ENCODE results near the gene HOXA10.

Gene HOXA10

DNA sequence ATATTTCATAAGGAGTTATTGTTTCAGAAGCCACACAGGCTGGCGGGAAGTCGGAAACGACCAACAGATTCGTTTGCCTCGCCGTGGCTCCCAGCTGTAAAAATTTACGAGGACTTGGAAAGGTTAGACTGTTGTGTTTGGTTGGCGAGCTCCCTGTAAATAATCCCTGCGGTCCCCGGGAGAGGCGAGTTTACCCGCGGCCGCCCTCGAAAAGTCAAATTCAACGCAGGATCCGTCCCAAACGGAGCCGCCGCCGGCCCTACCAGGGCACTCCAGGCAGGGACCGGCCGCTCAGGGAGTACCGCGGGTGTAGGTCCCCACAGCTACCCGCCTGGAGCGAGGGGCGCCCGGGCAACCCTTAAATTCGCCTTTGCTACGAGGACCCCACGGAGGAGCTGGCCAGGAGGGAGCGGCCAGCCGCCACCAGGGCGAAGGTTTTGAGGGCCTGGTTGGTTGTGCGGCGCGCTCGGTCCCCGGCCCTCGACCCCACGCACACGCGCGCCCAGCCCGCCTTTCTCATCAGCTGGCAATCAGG lies 8.1 kb downstream of the HOXA10 start:
- no peak overlapping the region for H3K4me3 ChIP-seq (replicated peaks; ENCODE audit: low read depth, low read length)
- TF ChIP-seq, protein P1, sequence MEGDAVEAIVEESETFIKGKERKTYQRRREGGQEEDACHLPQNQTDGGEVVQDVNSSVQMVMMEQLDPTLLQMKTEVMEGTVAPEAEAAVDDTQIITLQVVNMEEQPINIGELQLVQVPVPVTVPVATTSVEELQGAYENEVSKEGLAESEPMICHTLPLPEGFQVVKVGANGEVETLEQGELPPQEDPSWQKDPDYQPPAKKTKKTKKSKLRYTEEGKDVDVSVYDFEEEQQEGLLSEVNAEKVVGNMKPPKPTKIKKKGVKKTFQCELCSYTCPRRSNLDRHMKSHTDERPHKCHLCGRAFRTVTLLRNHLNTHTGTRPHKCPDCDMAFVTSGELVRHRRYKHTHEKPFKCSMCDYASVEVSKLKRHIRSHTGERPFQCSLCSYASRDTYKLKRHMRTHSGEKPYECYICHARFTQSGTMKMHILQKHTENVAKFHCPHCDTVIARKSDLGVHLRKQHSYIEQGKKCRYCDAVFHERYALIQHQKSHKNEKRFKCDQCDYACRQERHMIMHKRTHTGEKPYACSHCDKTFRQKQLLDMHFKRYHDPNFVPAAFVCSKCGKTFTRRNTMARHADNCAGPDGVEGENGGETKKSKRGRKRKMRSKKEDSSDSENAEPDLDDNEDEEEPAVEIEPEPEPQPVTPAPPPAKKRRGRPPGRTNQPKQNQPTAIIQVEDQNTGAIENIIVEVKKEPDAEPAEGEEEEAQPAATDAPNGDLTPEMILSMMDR (IDR thresholded peaks at IDR 0.05; ENCODE audit: low read length, missing control alignments), result no peak
- no peak for DNase-seq (ENCODE audit: low read depth)

DNA sequence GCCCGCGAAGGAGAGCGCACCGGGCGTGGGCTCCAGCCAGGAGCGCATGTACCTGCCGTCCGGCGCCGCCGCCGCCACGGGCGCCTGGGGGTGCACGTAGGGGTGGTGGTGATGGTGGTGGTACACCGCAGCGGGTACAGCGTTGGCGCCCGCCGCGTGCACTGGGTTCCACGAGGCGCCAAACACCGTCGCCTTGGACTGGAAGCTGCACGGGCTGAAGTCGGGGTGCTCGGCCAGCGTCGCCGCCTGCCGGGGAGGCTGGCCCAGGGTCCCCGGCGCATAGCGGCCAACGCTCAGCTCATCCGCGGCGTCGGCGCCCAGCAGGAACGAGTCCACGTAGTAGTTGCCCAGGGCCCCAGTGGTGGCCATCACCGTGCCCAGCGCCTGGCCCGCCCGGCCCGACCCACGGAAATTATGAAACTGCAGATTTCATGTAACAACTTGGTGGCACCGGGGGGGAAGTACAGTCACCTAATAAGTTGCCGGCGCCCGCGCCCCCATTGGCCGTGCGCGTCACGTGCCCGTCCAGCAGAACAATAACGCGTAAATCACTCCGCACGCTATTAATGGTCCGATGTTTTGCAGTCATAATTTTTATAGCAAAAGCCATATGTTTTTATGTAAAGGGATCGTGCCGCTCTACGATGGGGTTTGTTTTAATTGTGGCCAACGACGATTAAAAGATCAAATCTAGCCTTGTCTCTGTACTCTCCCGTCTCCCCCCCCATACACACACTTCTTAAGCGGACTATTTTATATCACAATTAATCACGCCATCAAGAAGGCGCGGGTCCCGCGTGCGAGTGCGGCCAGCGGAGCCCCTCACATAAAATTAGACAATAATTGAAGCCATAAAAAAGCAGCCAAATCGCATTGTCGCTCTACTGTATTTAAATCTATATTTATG lies 8.8 kb downstream of the HOXA10 start, which contains the start of gene HOXA9:
HOXA9 (minus strand) TSS at position 449 of the 907 bp plus-strand sequence; CDS start at position 369, 80 bp downstream.
- H3K4me3 ChIP-seq (replicated peaks; ENCODE audit: low read depth, low read length), result no peak within 1 kb of the TSS
- TF ChIP-seq, protein P1 (IDR thresholded peaks at IDR 0.05; ENCODE audit: low read length, missing control alignments), result no peak
- no peak for DNase-seq (ENCODE audit: low read depth)

DNA sequence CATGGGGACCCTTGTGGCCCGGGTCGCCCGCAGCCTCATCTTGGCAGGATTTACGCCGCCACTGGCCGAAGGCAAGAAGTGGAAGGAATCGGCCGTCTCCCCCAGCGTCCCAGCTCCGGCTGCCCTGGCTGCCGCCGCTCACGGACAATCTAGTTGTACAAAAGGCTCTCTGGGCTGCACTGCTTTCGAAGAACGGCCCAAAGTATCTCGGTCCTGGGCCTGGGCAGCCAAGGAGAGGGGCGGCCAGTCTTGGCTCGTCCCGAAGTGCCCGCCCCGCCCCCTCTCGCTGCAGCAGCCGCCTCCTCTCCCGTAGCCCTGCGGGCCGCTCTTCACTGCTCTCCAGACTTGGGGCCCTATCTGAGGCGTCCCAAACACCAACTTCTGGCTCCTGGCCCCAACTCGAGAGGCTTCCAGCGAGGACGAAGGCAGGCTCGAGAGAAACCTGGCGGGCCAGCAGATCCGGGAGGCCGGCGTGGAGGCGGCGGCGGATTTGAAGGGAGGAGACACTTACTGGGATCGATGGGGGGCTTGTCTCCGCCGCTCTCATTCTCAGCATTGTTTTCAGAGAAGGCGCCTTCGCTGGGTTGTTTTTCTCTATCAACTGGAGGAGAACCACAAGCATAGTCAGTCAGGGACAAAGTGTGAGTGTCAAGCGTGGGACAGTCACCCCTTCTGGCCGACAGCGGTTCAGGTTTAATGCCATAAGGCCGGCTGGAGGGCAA lies 9.6 kb downstream of the HOXA10 start:
- DNase-seq (ENCODE audit: low read depth), result no peak
- TF ChIP-seq, protein P1 (IDR thresholded peaks at IDR 0.05; ENCODE audit: low read length, missing control alignments), result no peak
- no peak overlapping the region for H3K4me3 ChIP-seq (replicated peaks; ENCODE audit: low read depth, low read length)

DNA sequence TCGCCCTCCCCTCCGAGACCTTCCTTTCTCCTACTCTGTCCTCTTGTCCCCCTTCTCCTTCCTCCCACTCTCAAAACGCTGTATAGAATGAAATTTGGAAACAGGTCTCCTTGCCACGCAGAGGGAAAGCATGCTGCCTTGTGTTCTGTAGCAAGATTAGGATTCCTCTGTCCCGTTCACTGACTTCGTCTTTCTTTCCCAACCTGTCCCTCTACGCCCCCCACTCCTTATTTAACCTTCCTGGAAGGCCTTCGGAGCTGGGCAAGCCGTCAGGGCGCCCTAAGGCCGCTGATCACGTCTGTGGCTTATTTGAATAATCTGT lies 10.1 kb downstream of the HOXA10 start:
- TF ChIP-seq, protein P1 (IDR thresholded peaks at IDR 0.05; ENCODE audit: low read length, missing control alignments), result no peak
- H3K4me3 ChIP-seq (replicated peaks; ENCODE audit: low read depth, low read length), result no peak overlapping the region

DNA sequence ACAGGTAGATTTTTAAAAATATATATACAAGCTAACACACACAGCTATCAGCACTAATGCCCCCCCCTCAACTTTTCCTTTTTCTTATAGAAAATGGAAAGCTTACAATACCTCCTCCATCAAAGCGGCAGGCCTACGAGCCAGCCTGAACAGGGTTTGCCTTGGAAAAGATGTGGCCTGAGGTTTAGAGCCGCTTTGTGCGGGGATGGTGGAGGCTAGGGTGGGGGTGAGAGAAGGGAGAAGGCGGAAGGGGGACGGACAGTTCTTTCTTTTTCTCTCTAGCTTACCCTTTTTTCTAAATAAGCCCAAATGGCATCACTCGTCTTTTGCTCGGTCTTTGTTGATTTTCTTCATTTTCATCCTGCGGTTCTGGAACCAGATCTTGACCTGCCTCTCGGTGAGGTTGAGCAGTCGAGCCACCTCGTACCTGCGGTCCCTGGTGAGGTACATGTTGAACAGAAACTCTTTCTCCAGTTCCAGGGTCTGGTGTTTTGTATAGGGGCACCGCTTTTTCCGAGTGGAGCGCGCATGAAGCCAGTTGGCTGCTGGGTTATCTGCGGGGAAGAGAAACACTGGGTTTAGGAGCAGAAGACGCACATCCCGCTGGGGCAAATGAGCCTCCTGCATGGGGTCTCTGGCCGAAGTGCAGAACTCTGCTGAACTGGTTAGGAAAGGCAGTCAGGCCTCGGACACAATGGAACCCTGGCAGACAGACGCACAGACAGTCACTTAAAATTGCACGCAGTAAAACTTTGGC lies 10.7 kb downstream of the HOXA10 start:
- H3K4me3 ChIP-seq (replicated peaks; ENCODE audit: low read depth, low read length), result no peak overlapping the region
- TF ChIP-seq, protein P1 (IDR thresholded peaks at IDR 0.05; ENCODE audit: low read length, missing control alignments), result no peak
- DNase-seq (ENCODE audit: low read depth), result no peak

More for the DNA sequence above, 10.1 kb downstream of the HOXA10 start:
- DNase-seq (ENCODE audit: low read depth), result no peak

DNA sequence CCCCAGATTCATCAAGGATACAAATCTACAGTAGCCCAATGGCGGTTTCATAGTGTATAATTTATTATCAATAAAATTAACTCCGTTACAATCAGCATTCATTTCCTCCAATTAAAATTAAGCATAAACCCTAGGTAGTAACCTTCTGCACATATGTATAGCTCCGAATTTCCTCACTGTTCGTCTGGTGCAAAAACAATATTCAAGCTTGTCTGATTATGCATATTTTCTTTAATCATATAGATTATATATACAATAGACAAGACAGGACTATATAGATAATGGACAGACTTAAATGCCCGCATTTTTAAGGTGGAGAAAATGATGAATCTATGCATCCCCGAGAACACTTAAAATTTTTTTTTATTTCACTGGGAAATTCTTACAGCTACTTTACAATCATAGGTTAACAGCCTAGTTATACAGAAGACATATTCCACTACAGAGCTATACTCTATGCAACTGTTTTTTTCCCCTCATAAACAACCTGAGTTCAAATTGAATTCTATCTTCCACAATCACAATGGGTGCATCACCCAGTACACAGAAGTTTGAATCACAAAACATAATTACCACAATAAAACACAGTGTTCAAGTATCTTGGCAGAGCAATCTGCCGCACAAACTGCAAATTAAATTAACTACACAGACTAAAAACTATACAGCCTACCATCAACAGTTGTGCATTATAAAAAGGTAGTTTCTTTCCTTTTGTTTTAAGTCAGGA lies 11.4 kb downstream of the HOXA10 start:
- H3K4me3 ChIP-seq (replicated peaks; ENCODE audit: low read depth, low read length), result no peak overlapping the region
- DNase-seq (ENCODE audit: low read depth), result no peak
- TF ChIP-seq, protein P1 (IDR thresholded peaks at IDR 0.05; ENCODE audit: low read length, missing control alignments), result no peak

All from fibroblast of pulmonary artery (primary cell).